Upper lobe of left lung (tissue), 4 donors: ENCODE results near the gene RCC1.

Experiments used
- CTCF ChIP-seq, 6 experiments: fragments of 450-650 bp in 4 of 6; fragments of 200-600 bp in 2 of 6; sonication (generic) in 2 of 6; IDR thresholded peaks; one replicate each; pipeline ENCODE4 v1.5.1; 2016 to 2019; ENCODE audit warnings: antibody characterized with exemption in 6 of 6
- EP300 ChIP-seq, 4 donors: sonication (generic); formaldehyde crosslinking; IDR thresholded peaks; one replicate each; pipeline ENCODE4 v1.5.1; 2017; ENCODE audit warnings: antibody characterized with exemption in 4 of 4, control low read depth in 2 of 4
- POLR2A ChIP-seq, 4 donors: fragments of 450-650 bp; IDR thresholded peaks; one replicate each; pipeline ENCODE4 v1.5.1; 2016 to 2017; ENCODE audit warnings: antibody characterized with exemption in 4 of 4, mild to moderate bottlenecking in 2 of 4
- POLR2AphosphoS5 ChIP-seq, 2 donors: sonication (generic); formaldehyde crosslinking; IDR thresholded peaks; one replicate each; pipeline ENCODE4 v1.5.1; 2017; ENCODE audit warnings: antibody characterized with exemption in 2 of 2

- TF ChIP-seq CTCF (IDR thresholded peaks at IDR 0.05), result no peak
- TF ChIP-seq POLR2A (IDR thresholded peaks at IDR 0.05), result no peak
- no peak for TF ChIP-seq POLR2AphosphoS5 (IDR thresholded peaks at IDR 0.05)
- TF ChIP-seq EP300 (IDR thresholded peaks at IDR 0.05), result no peak
These were observed 5.2 kb downstream of the RCC1 start for GRCh38 chr1:28510970-28511440.
